ENCODE results near the gene PCDHGA1. TPM values are rescaled to one million over a fixed set of nuclear protein-coding genes. Genes with fewer than 3 reads are reported as not detected.

Gene PCDHGA1
- total RNA-seq, 1 donor from 2014 or later, result under 0.01 TPM

GRCh38 chr5:141420855-141421488 is 90.7 kb downstream of the PCDHGA1 start, which contains the start of gene PCDHGA11:
TSS of gene PCDHGA11 (plus strand) at chr5:141421051. CDS start at chr5:141421228, 177 bp downstream.
- TF ChIP-seq CTCF (IDR thresholded peaks at IDR 0.05; ENCODE audit: insufficient read depth, low read length, severe bottlenecking), result peak; percentile 51
- DNase-seq (ENCODE audit: low read depth), result peak; percentile 59
- no peak for FAIRE-seq
- Histone ChIP-seq H3K36me3 (ENCODE audit: control insufficient read depth, insufficient read depth, low read length) (no peaks in the 10 kb centered on the region), H3K4me3 (ENCODE audit: low read depth, low read length) (peak within 1 kb of the TSS; percentile 40), H3K27me3 (ENCODE audit: control insufficient read depth, insufficient read depth, low read length) (peaks cover 5% of the 10 kb centered on the region)

- no peak for TF ChIP-seq CTCF (IDR thresholded peaks at IDR 0.05; ENCODE audit: insufficient read depth, low read length, severe bottlenecking)
- Histone ChIP-seq H3K27me3 (ENCODE audit: control insufficient read depth, insufficient read depth, low read length) (peaks cover 5% of the 10 kb centered on the region), H3K4me3 (ENCODE audit: low read depth, low read length) (peak overlapping the region; percentile 40), H3K36me3 (ENCODE audit: control insufficient read depth, insufficient read depth, low read length) (no peaks in the 10 kb centered on the region)
- FAIRE-seq (no peak), DNase-seq (ENCODE audit: low read depth) (peak; percentile 11)
These were observed 91.2 kb downstream of the PCDHGA1 start for GRCh38 chr5:141421489-141421855.

GRCh38 chr5:141422742-141423291 is 92.5 kb downstream of the PCDHGA1 start:
- H3K27me3 ChIP-seq (ENCODE audit: control insufficient read depth, insufficient read depth, low read length), result peaks cover 5% of the 10 kb centered on the region
- no peaks in the 10 kb centered on the region for H3K36me3 ChIP-seq (ENCODE audit: control insufficient read depth, insufficient read depth, low read length)
- DNase-seq (ENCODE audit: low read depth), result no peak
- no peak overlapping the region for H3K4me3 ChIP-seq (ENCODE audit: low read depth, low read length)
- TF ChIP-seq CTCF (IDR thresholded peaks at IDR 0.05; ENCODE audit: insufficient read depth, low read length, severe bottlenecking), result no peak
- no peak for FAIRE-seq

- no peaks in the 10 kb centered on the region for H3K36me3 ChIP-seq (ENCODE audit: control insufficient read depth, insufficient read depth, low read length)
- H3K27me3 ChIP-seq (ENCODE audit: control insufficient read depth, insufficient read depth, low read length), result peaks cover 5% of the 10 kb centered on the region
- DNase-seq (ENCODE audit: low read depth) (no peak), FAIRE-seq (no peak)
- no peak overlapping the region for H3K4me3 ChIP-seq (ENCODE audit: low read depth, low read length)
- no peak for TF ChIP-seq CTCF (IDR thresholded peaks at IDR 0.05; ENCODE audit: insufficient read depth, low read length, severe bottlenecking)
These were observed 97.6 kb downstream of the PCDHGA1 start for GRCh38 chr5:141427783-141428426.

GRCh38 chr5:141430332-141431113 is 100.2 kb downstream of the PCDHGA1 start, which contains the start of gene PCDHGA12:
TSS of gene PCDHGA12 (plus strand) at chr5:141430507. CDS start at chr5:141430760, 253 bp downstream.
- Histone ChIP-seq H3K4me3 (ENCODE audit: low read depth, low read length) (peak within 1 kb of the TSS; percentile 31), H3K36me3 (ENCODE audit: control insufficient read depth, insufficient read depth, low read length) (no peaks in the 10 kb centered on the region)
- peak; percentile 45 for TF ChIP-seq CTCF (IDR thresholded peaks at IDR 0.05; ENCODE audit: insufficient read depth, low read length, severe bottlenecking)

More at GRCh38 chr5:141430332-141431113, 100.2 kb downstream of the PCDHGA1 start, which contains the start of gene PCDHGA12:
- peaks cover 2% of the 10 kb centered on the region for H3K27me3 ChIP-seq (ENCODE audit: control insufficient read depth, insufficient read depth, low read length)
- DNase-seq (ENCODE audit: low read depth) (peak; percentile 72), FAIRE-seq (no peak)

Measured in bronchial epithelial cell (primary cell).